HG02623 (cell line): ENCODE data around the gene SERPINB12.
A peak's percentile ranks its signal among the peaks of the same experiment; 100 is the strongest.

ENCODE experiments used
- ATAC-seq: cut with Tn5 transposase; IDR thresholded peaks from one replicate; pipeline ENCODE4 v1.9.1; 2021; ENCODE audit warnings: moderate library complexity; ENCODE audit not compliant: unreplicated experiment

Gene SERPINB12

GRCh38 chr18:63550068-63550467, 7.9 kb downstream of the SERPINB12 start:
- no peak for ATAC-seq

- no peak for ATAC-seq
These were observed 9.6 kb downstream of the SERPINB12 start for GRCh38 chr18:63551769-63552168.

GRCh38 chr18:63552581-63552980, 10.4 kb downstream of the SERPINB12 start:
- ATAC-seq: no peak

- ATAC-seq: no peak
These were observed 10.9 kb downstream of the SERPINB12 start for GRCh38 chr18:63553081-63553480.

GRCh38 chr18:63559567-63560491, 17.7 kb downstream of the SERPINB12 start:
- ATAC-seq: no peak

- peak; percentile 71 for ATAC-seq
These were observed 20.1 kb downstream of the SERPINB12 start for GRCh38 chr18:63562284-63562683.

GRCh38 chr18:63564021-63564420, 21.9 kb downstream of the SERPINB12 start:
- no peak for ATAC-seq

GRCh38 chr18:63564561-63564960, 22.4 kb downstream of the SERPINB12 start:
- ATAC-seq: no peak

- ATAC-seq: no peak
These were observed 25.1 kb downstream of the SERPINB12 start for GRCh38 chr18:63567276-63567675.

GRCh38 chr18:63567825-63568224, 25.7 kb downstream of the SERPINB12 start:
- no peak for ATAC-seq

GRCh38 chr18:63570721-63571120, 28.6 kb downstream of the SERPINB12 start:
- no peak for ATAC-seq

- no peak for ATAC-seq
These were observed 33.5 kb downstream of the SERPINB12 start for GRCh38 chr18:63575681-63576080.

GRCh38 chr18:63578357-63578958, 36.3 kb downstream of the SERPINB12 start:
- ATAC-seq: peak; percentile 82

- no peak for ATAC-seq
These were observed 37.4 kb downstream of the SERPINB12 start for GRCh38 chr18:63579616-63580015.

GRCh38 chr18:63585988-63586387, 43.8 kb downstream of the SERPINB12 start:
- ATAC-seq: no peak

- ATAC-seq: no peak
These were observed 44.3 kb downstream of the SERPINB12 start for GRCh38 chr18:63586431-63586830.

- ATAC-seq: no peak
These were observed 44.8 kb downstream of the SERPINB12 start, which contains the start of gene SERPINB13 for GRCh38 chr18:63586966-63587365. Gene SERPINB13 (plus strand): TSS chr18:63587343. CDS start chr18:63588668, 1,325 bp downstream.

GRCh38 chr18:63588909-63589308, 46.7 kb downstream of the SERPINB12 start:
- no peak for ATAC-seq

- no peak for ATAC-seq
These were observed 48.2 kb downstream of the SERPINB12 start for GRCh38 chr18:63590373-63590772.

- ATAC-seq: no peak
These were observed 49.0 kb downstream of the SERPINB12 start for GRCh38 chr18:63590966-63591695.

- ATAC-seq: no peak
These were observed 49.6 kb downstream of the SERPINB12 start for GRCh38 chr18:63591725-63592124.
